ENCODE data around the gene LRIG1.
"Not testable (repeated sequence)": the region's sequence is repeated elsewhere in the genome, so short reads cannot be mapped to it uniquely, and the experiment has no call there.

LRIG1 gene

DNA sequence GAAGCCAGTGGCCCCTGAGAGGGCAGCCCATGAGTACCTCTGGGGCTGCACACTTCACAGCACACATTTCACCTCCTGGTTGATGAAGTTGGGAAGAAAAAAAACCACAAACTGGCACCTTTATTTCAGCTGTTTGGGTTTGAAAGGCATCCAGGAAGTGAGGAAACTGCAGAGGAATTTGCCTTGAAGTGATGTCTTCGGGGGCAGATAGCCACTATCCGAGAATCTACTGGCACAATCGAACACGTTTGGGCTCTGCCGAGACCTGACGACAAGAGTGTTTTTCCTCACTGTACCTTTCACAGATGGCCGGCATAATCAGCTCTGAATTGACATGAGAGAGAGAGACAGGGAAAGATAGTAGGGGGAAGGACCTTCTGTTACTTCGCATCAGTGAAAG lies 59.7 kb downstream of the LRIG1 start:
- DNase-seq, result peak; percentile 62

DNA sequence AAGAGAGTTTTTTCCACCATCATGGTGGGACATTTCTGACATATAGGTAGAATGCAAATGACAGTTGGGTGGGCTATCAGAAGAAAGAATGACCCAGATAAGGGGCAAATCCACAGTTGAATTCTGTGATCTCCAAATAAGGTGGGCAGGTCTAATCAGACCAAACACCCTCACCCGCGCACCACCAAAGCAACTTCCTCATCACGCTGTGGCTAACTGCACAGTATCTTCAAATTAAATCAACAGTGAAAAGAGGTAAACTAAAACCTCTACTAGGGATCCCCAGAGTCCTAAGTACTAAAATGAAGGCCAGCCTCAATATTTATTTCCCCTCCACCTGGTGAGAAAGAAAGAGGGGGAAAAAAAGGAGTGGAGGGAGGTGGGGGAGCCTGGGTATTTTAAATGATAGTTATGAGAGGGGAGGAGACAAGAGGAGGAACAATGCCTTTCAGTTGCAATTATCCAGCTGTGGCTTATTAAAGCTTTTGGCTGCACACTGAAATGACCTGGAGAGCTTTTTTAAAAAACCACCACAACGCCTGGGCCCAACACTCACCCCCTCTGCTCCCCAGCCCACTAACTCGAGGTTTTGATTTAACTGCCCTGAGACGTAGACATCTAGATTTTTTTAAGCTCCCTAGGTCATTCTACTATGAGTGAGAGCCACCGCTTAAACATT lies 61.0 kb downstream of the LRIG1 start:
- no peak for DNase-seq

DNA sequence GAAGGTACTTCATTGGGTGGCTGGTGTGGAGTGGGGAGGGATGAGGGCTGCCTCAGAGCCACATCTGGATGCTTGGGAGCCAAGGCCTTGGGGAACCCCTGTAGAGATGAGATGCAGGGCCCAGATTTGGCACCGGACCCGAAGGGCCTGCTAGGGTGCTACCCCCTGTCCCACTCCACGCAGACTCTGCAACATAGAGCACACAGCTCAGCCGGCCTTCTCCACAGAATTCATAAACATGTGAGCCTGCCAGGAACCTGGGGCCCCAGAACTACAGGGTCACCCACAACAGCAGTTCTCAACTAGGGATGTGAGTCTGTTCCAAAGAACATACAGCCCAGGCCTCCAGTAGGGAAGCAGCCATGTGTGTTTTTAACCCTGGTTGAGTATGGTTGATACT lies 62.8 kb downstream of the LRIG1 start:
- no peak for DNase-seq

DNA sequence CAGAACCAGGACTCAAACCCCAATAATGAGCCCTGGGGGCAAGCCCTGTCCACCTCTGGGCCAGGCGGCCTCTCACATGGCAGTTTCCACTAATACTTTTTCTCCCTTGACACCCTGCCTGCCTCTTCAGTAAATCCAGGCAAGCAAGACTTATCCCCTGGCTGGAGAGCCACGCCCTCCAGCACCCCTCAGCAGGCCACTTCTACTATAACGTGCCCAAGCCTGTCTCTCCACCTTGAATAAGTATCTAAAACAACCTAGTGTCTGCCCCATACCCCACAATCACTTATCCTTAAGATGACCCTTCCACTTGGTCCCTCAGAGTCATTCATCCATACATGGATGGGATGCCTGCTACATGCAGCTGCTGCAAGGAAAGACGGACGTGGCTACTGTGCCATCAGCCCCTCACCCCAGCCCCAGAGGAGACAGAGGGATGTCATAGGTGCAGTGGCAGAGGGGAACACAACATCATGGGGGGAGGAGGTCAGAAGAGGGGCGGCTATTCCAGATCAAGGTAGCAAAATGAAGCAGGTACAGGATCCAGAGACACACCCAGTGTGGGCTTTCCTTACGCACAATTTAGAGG lies 63.4 kb downstream of the LRIG1 start:
- DNase-seq, result no peak

DNA sequence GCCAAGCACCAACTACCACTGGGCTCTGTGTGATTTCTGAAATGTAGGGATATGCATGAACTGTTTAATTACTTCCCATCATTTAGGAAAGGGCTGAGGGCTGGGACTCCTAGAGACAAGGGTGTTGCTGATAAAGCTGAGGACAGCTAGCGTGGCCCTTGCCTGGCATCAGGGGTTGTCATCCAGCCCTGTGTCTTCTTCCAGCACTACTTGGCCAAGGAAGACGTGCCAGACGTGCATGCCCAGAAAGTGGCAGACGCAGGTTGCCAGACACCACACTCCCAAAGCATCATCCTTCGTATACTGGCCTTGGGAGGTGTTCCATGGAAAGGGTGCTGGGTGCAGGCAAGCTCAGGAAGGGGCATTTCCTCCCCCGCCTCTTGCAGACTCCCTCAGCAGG lies 64.8 kb downstream of the LRIG1 start:
- no peak for DNase-seq

- no peak for DNase-seq
Measured at GRCh38 chr3:66434726-66435125, 66.1 kb downstream of the LRIG1 start.

- no peak for DNase-seq
Measured at GRCh38 chr3:66433522-66433782, 67.4 kb downstream of the LRIG1 start.

- no peak for DNase-seq
Measured at GRCh38 chr3:66432767-66433521, 67.9 kb downstream of the LRIG1 start.

- DNase-seq, result no peak
Measured at GRCh38 chr3:66432041-66432766, 68.6 kb downstream of the LRIG1 start.

GRCh38 chr3:66431494-66431893 lies 69.3 kb downstream of the LRIG1 start:
- peak; percentile 70 for DNase-seq

DNA sequence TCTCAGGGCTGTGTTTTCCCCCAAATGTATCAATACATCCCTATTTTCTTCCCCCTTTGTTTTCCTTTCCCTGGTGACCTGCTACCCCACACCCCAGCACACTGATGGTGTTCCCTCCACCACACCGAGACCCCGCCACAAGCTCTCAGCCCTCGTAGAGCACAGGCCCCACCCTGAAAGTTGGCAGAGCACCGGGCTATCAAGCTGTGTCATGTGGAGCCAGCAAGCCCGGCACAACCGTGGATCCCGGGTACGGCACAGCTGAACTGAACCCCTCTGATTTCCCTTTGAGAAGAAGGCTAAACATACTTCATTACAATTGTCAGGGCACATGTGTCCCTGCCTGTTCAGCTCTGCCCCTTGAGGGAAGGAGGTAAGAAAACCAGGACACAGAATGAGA lies 69.9 kb downstream of the LRIG1 start:
- no peak for DNase-seq

DNA sequence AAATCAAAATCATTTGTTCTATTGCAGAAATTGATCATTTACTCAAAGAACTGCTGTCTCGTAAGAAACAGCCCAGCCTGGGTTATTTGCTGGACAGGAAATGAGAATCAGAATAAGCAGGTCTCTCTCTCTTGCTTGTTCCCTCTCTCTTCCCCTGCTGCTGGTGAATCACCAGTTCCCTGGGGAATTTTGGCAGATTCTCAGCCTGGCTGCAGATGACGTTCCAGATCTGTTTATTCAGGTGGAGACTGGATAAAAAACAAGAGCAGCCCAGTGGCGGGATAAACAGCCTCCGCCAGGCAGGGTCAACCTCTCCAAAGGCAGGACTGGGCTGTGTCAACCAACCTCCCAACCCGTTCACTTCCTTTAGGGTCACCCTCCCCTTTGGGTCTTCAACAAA lies 72.1 kb downstream of the LRIG1 start:
- peak; percentile 99 for DNase-seq

DNA sequence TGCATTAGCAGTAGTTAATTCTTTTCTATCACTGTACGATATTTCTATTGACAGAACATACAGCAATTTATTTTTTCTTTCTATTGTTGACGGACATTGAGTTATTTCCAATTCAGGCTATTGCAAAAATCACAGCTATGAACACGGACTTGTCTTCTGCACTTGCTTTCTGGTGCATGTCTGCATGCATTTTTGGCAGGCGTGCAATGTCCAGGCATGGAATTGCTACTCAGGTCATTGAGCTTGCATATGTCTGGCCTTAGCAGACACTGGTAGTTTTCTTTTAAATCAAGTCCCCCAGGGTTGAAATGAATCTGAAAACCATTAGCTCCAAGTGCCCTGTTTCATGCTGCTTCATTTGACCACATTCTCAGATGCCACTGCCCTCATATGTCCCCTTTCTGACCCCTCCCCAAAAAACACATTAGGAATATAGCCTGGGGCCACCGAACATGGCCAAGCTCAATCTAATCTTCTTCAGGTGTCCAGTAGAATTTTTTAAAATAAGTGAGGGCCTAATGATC lies 72.8 kb downstream of the LRIG1 start:
- DNase-seq, result no peak

DNA sequence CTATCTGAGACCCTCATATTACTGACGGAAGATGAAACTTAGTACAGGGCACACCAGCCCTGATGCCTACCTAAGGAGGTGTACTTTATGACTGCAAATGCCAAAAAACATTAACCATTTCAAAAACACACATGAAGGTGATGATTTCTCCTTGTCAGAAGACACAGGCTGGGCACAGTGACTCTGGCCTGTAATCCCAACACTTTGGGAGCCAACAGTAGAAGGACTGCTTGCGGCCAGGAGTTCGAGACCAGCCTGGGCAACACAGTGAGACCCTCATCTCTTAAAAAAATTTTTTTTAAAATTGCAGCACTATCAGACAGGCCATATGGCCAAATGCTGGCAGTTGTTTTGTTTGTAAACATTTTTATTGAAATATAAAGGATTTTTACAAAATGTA lies 73.5 kb downstream of the LRIG1 start:
- no peak for DNase-seq

- no peak for DNase-seq
Measured at GRCh38 chr3:66426135-66426534, 74.7 kb downstream of the LRIG1 start.

DNA sequence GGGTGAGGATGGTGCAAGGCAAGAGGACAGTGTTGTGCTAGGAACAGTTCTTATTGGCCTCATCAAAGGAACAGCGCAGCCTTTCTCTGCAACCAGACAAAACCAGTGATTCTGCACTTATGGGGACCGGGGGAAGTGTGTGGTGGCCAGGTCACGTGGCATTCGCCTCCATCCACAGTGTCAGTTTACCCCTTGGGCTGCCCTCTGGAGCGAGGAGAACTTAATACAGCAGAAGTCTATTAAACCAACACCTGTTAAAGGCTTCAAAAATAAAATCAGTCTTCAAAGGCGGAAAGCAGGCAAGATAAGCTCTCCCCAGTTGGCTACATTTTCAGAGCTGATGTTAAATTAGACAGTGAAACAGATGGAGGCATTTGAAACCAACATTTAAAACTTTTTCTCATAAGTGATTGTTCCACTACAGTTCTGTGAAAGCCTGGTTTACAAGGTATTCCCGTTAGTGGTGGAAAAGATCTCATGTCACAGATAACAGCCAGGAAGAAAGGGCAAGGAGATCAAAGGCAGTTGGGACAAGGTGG lies 75.2 kb downstream of the LRIG1 start:
- no peak for DNase-seq

- no peak for DNase-seq
Measured at GRCh38 chr3:66425032-66425431, 75.8 kb downstream of the LRIG1 start.

GRCh38 chr3:66423791-66424190 lies 77.0 kb downstream of the LRIG1 start:
- peak; percentile 90 for DNase-seq

GRCh38 chr3:66421893-66422292 lies 78.9 kb downstream of the LRIG1 start:
- DNase-seq, result not testable (repeated sequence)

GRCh38 chr3:66421144-66421543 lies 79.7 kb downstream of the LRIG1 start:
- DNase-seq, result not testable (repeated sequence)

DNA sequence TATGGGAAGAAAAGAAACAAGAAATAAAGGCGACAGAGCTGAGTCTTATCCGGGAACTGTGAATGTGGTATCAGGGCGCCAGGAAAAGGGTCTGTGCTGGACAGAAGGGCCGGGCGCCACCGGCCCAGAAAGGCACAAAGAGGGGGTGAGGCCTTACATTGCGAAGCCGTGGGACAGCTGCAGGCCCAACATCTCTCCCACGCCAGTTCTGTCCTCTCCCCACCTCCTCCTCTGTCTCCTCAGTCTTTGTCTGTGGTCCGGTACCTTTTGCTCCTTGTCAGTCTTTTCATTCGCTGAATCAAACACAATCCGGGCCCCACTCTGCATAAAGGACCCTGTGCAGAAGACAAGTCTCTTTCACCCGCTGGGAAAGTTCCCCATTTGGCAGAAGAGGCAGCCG lies 81.8 kb downstream of the LRIG1 start:
- no peak for DNase-seq

DNA sequence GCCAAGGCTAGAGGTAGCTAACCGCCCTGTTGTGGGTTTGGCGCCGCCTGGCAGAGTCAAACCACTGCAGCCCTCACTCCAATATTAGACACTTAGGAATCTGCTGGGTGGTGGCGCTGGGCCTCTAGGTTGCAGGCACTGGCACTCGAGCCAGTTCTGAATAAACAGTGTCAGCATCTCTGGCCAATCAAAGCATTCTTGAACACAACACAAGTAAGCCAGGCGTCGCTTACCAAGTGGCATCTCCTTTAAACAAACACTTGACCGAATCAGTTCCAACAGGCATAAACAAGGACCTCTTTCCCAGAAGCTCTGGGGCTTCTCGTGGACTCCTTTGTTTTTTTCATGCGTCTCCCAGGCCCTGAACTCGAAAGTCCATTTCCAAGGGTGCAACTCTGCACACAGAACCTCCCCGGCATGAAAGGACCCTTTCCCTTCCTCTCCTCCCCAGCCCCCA lies 82.3 kb downstream of the LRIG1 start:
- no peak for DNase-seq

Measured in fibroblast of upper back skin (primary cell).